ENCODE measurements around the gene ABCA3.

Gene ABCA3

DNA sequence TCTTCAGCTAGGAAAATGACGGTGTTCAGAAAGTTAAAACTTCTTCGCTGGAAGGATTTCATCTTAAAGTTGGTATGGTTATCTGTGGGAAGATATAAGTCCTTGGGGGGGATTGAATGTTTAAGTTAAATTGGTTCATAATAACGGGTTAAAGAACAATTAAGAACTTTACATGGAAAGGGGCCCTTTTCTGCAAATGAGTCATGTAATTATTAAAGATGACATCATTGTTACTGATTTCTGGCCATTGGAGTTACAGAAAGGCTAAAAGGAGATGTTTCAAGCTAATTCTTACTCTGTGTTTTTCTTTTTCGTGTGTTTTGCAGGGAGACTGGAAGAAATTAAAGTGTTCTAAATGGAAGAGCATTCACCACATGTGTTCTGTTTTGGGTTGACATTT, 20.6 kb upstream of the ABCA3 start:
- H3K9me3 ChIP-seq: no peaks in the 10 kb centered on the region
- no peak for TF ChIP-seq CTCF (IDR thresholded peaks at IDR 0.05; ENCODE audit: low read depth, low read length)
- H3K36me3 ChIP-seq: no peaks in the 10 kb centered on the region
- no peaks in the 10 kb centered on the region for H3K27me3 ChIP-seq
- no peak overlapping the region for H3K4me3 ChIP-seq (ENCODE audit: low read depth, low read length)
- no peak for DNase-seq
- H3K4me1 ChIP-seq: peaks cover 21% of the 10 kb centered on the region

DNA sequence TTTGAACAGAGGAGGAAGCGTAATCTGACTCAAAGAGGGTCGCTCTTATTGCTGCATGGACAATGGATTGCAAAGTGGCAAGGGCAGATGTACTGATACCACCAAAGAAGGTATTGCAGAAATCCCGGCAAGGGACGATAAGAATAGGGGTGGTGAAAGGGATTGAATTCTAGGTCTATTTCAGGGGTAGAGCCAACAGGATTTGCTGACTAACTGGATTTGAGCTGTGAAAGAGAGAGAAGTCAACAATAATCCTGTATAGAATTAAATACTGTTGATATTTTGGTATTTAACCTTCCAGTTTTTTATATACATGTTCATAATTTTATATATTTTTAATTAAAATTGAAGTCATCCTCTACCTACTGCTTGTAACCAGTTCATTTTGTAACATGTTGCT, 19.4 kb upstream of the ABCA3 start:
- Histone ChIP-seq H3K4me1 (peaks cover 9% of the 10 kb centered on the region), H3K9me3 (no peaks in the 10 kb centered on the region), H3K4me3 (ENCODE audit: low read depth, low read length) (no peak overlapping the region), H3K27me3 (no peaks in the 10 kb centered on the region), H3K36me3 (no peaks in the 10 kb centered on the region)
- TF ChIP-seq CTCF (IDR thresholded peaks at IDR 0.05; ENCODE audit: low read depth, low read length): no peak
- no peak for DNase-seq

DNA sequence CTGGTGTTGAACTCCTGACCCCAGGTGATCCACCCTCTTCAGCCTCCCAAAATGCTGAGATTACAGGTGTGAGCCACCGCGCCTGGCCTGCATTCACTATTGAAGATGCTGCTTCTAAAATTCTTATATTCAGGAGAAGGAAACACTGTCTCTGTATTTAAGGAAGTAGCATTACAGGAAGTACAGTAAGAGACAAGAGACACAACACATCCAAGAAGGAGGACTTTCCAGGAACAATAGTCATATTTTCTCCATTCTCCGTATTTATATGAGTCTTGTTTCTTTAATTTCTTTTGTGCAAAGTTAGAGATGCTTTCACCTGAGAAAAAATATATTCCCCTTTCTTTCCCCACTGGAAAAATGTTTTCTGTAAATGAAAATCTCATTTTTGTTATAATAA, 18.3 kb upstream of the ABCA3 start:
- Histone ChIP-seq H3K4me1 (peaks cover 5% of the 10 kb centered on the region), H3K9me3 (no peaks in the 10 kb centered on the region), H3K27me3 (no peaks in the 10 kb centered on the region), H3K4me3 (ENCODE audit: low read depth, low read length) (no peak overlapping the region), H3K36me3 (no peaks in the 10 kb centered on the region)
- no peak for DNase-seq
- no peak for TF ChIP-seq CTCF (IDR thresholded peaks at IDR 0.05; ENCODE audit: low read depth, low read length)

GRCh38 chr16:2357331-2357730, 16.8 kb upstream of the ABCA3 start:
- no peaks in the 10 kb centered on the region for H3K9me3 ChIP-seq
- TF ChIP-seq CTCF (IDR thresholded peaks at IDR 0.05; ENCODE audit: low read depth, low read length): no peak
- H3K4me3 ChIP-seq (ENCODE audit: low read depth, low read length): no peak overlapping the region
- peaks cover 6% of the 10 kb centered on the region for H3K4me1 ChIP-seq
- H3K36me3 ChIP-seq: no peaks in the 10 kb centered on the region
- no peaks in the 10 kb centered on the region for H3K27me3 ChIP-seq
- DNase-seq: no peak

DNA sequence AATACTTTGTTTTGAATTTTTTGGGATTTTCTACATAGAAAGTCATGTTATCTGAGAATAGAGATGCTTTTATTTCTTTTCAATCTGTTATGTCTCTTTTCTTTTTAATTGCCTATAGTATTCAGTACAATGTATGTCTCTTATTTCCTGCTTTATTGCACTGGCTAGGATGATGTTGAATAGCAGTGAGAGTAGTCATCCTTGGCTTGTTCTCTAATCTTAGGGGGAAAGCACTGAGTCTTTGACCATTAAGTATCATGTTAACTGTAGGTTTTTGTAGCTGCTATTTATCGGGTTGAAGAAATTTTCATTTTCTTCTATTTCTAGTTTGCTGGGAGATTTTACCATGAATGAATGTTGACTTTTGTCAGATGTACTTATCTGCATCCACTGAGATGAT, 10.0 kb upstream of the ABCA3 start:
- Histone ChIP-seq H3K4me1 (peaks cover 5% of the 10 kb centered on the region; the same call in 1 of the 2 replicates), H3K4me3 (ENCODE audit: low read depth, low read length) (no peak overlapping the region), H3K27me3 (no peaks in the 10 kb centered on the region), H3K9me3 (no peaks in the 10 kb centered on the region), H3K36me3 (no peaks in the 10 kb centered on the region)
- TF ChIP-seq CTCF (IDR thresholded peaks at IDR 0.05; ENCODE audit: low read depth, low read length): no peak
- no peak for DNase-seq

DNA sequence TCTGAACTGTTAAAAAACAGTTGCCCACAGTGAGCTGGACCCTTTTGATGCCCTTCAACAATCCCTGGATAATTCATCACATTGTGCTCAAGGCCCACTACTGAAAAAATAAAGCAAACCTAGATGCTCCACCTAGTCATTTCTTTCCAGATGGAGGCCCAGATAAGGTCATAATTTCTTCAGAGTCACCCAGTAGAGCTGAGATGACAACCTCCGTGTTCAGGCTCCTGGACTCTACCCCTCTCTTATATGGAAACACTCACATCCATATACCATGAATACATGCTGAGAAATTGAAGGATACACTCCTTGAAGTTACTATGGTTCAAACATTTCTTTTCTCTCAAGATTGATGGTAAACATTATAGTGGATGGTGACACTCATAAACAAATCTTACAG, 2.7 kb upstream of the ABCA3 start:
- H3K27me3 ChIP-seq: no peaks in the 10 kb centered on the region
- H3K9me3 ChIP-seq: no peaks in the 10 kb centered on the region
- H3K4me3 ChIP-seq (ENCODE audit: low read depth, low read length): no peak overlapping the region
- no peak for TF ChIP-seq CTCF (IDR thresholded peaks at IDR 0.05; ENCODE audit: low read depth, low read length)
- H3K4me1 ChIP-seq: no peaks in the 10 kb centered on the region
- DNase-seq: no peak
- peaks cover 3% of the 10 kb centered on the region; the same call in 1 of the 2 replicates for H3K36me3 ChIP-seq

Data from BE2C (cell line).